HG02970 (cell line): ENCODE data around the gene ARHGEF9.
"Not testable (repeated sequence)": the region's sequence is repeated elsewhere in the genome, so short reads cannot be mapped to it uniquely, and the experiment has no call there.

Experiments used
- ATAC-seq: cut with Tn5 transposase; IDR thresholded peaks from one replicate; pipeline ENCODE4 v1.9.1; 2021; ENCODE audit warnings: mild to moderate bottlenecking, moderate library complexity, moderate number of reproducible peaks; ENCODE audit not compliant: unreplicated experiment, low FRiP score

Gene ARHGEF9

GRCh38 chrX:63784902-63785707, at the start of gene ARHGEF9:
Gene ARHGEF9 (minus strand): TSS chrX:63785214. CDS start chrX:63785145, 69 bp downstream.
- no peak for ATAC-seq

DNA sequence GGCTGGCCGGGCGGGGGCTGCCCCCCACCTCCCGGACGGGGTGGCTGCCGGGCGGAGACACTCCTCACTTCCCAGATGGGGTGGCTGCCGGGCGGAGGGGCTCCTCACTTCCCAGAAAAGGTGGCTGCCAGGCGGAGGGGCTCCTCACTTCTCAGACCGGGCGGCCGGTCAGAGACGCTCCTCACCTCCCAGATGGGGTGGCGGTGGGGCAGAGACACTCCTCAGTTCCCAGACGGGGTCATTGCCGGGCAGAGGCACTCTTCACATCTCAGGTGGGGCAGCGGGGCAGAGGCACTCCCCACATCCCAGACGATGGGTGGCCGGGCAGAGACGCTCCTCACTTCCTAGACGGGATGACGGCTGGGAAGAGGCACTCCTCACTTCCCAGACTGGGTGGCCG, 40.4 kb upstream of the ARHGEF9 start:
- not testable (repeated sequence) for ATAC-seq

GRCh38 chrX:63818156-63818555, 33.1 kb upstream of the ARHGEF9 start:
- no peak for ATAC-seq

- no peak for ATAC-seq
Observed at GRCh38 chrX:63817696-63818095, 32.7 kb upstream of the ARHGEF9 start.

DNA sequence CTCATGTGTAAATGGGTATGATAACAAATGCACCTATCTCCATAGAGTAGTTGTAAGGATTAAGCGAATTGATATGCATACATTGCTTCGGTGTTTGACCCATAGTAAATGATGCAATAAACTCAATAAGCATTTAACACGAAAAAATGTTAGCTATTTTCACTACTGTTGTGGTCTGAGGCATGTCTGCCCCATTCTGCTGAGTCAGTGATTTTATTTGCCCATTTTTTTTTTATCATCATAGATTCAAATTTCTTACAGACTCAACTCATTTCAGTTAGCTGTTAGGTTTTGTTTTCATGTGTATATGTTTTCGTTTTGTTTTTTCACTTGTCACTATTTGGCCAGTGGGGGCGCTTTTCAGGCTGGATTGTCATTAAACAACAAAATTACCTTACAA, 27.8 kb upstream of the ARHGEF9 start:
- ATAC-seq, result no peak

DNA sequence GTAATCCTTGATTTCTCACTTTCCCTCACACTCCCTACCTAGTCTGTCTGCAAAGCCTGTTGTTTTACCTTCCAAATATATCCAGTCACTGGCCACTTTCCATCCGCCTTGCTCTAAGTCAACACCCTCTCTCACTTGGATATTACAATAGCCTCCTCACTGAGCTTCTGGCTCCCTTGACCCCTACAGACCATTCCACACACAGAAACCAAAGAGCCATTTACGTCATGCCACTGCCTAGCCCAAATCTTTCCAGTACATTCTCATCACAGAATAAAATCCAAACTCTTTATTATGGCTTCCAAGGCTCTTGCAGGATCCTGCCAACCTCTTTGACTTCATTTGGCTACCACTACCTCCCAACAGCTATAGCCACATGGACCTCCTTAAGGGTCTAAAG, 25.7 kb upstream of the ARHGEF9 start:
- ATAC-seq, result no peak

- ATAC-seq, result no peak
Observed at GRCh38 chrX:63809173-63809572, 24.2 kb upstream of the ARHGEF9 start.

DNA sequence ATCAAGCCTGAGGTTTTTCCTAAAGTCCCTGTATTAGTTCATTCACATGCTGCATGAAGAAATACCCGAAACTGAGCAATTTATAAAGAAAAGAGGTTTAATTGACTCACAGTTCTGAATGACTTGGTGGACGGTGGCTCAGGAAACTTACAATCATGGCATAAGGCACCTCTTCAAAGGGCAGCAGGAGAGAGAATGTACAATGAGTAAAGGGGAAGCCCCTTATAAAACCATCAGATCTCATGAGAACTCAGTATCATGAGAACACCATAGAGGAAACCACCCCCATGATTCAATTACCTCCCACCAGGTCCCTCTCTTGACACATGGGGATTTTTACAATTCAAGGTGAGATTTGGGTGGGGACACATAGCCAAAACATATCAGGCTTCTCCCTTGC, 10.4 kb upstream of the ARHGEF9 start:
- ATAC-seq, result not testable (repeated sequence)

DNA sequence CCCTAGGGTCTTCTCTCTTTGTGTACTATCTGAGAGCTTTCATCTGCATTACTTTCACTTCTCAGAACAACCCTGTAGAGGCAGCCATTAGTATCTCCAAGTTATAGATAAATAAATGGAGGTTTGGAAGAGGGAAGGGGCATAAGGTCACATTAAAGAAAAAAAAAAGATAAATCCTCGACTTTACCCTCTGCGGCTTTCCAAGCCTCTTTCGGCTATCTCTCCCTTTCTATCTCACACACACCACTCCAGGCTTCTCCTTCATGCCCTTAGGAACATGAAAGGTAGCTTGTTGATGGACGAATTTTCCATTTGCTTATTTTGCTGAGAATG, 660 bp upstream of the ARHGEF9 start:
- ATAC-seq, result no peak

DNA sequence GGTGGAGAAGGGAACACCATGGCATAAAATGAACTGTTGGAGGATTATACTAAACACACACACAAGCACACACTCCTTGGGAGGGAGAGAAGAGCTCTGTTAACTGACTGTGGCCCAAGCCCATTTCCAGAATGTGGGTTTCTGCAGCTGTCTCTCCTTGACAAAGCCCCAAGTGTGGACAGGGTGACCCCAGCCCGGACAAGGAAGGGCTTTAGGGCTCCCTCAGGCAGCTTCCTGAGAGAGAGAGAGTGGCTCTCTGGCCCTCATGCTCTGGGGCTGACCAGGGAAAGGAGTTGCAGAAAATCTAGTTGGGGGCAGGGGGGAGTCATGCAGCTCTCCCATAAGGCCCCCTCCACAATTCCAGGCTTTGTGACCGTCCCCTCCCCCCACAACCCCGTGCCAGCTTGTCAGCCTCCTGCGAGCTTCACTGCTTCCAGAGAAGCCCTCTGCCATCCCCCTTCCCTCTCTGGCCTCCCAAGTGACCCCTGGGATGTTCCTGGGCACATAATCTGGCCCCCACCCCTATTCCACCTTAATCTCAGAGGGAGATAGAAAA, 590 bp downstream of the ARHGEF9 start:
- no peak for ATAC-seq

DNA sequence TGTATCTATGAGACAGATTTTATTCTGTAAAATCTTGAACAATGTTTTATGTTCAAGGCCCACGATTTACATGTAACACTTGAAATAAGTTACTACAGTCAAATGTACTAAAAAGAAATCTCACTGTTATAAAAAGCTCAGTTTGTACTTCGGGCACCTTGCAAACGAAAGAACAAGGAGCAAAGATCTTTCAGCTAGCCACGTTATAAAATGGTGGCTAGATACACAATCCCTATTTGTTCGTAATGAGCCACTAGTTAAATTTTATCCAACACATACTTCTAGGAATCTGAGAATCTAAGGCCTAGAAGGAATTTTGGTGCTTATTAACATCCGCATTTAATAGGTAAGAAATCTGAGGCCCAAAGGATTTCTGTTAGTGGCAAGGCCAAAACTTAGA, 2.5 kb downstream of the ARHGEF9 start:
- ATAC-seq, result no peak

- ATAC-seq, result no peak
Observed at GRCh38 chrX:63768760-63769159, 16.3 kb downstream of the ARHGEF9 start.

DNA sequence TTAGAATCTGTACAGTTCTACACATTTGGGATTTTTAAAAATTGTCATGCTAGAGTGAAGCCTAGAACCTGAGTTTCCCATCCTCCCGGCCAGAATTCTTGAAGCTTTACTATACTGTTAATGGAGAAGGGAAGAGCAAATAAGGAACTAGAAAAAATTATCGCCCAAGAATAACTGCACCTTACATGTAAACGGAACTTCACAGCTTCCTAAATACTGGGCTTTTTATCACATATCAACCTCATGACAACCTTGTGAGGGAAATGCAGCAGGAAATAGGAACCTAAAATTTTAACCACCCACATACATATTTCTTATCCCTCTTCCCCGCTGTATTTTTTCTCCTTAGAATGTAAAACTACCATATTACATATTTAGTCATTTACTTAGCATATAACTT, 19.3 kb downstream of the ARHGEF9 start:
- ATAC-seq, result no peak

- ATAC-seq, result no peak
Observed at GRCh38 chrX:63764946-63765345, 20.1 kb downstream of the ARHGEF9 start.

- ATAC-seq, result peak; percentile 69
Observed at GRCh38 chrX:63761639-63762038, 23.4 kb downstream of the ARHGEF9 start.

- no peak for ATAC-seq
Observed at GRCh38 chrX:63758011-63758410, 27.0 kb downstream of the ARHGEF9 start.

DNA sequence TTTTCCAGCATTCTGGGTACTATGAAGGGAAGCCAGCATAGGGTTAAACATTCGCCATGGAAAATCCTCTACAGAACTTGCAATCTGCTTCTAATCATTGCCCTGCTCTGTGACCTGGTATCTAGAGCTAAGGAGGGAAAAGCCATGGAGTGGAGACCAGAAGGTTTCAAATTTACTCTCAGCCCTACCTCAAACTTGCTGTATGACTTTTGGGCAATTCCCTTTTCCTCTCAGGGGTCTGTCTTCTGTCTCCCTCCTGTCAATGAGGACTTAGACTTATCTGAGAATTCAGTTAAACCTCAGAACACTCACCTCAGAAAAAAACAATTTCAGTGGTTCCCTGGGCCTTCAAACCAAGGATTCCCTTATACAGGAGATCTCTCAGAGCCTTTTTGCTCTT, 29.1 kb downstream of the ARHGEF9 start:
- no peak for ATAC-seq

DNA sequence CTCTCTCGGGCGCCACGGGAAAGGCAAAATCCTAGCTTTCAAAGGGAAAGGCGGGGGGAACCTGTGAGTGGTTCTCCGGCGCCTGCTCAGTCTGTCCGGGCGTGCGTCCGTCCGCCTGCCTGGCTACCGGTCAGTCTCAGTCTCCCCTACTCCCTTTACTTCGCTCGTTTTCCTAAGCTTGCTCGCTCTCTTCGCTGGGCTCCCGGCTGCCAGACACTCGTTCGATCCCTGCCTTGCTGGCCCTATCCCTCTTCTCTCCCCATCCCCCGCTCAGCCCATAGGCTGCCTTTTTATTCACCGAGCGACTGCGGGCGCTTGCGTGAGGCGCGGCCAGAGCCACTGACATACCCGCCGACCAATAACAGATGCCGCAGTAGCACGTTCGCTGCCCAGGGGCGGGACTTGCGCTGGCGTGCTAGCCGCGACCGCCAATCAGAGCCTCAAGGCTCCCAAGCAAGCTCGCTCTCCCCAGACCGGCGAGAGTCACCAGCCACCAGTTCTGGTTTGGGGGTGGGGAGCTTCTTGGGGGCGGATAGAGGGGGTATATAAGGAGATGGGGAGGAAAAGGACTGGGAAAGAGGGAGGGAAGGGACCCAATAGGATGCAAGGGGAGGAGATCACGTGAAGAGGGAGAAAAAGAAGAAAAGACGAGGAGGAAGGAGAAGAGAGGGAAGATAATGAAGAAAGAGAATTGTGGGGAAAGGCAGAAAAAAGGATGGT, 30.0 kb downstream of the ARHGEF9 start:
- ATAC-seq, result peak; percentile 97

DNA sequence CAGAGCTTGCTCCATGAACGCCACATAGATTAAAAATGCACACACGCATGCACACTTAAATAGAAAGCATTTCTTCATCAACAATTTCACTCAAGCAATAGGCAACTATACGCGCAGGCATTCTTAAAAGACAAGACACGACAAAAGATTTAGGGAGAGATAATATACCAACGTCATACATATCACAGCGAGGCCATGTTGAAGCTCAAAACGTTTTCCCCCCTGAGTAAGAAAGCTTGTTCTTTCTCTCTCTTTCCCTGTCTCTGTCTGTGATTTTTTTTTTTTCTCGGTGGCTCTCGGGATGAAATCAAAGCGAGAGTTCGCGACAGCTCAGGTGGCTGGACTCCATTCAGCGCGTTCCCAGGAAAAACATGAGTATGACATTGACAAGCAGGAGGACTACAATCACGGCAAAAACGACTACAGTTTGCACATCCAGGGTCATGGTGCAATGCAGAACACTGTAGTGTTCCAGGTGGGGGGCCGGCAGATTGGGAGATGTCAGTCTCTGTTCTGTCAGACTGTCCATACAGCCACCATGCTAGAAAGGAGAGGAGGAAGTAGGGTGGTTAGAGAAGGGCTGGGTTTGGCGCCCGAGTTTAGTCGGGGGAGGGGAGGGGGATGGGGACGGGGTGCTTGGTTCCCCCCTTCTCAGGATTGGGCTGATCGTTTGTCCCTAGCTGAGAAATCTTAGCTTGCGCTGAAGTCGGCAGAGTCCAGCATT, 30.7 kb downstream of the ARHGEF9 start:
- peak; percentile 26 for ATAC-seq

DNA sequence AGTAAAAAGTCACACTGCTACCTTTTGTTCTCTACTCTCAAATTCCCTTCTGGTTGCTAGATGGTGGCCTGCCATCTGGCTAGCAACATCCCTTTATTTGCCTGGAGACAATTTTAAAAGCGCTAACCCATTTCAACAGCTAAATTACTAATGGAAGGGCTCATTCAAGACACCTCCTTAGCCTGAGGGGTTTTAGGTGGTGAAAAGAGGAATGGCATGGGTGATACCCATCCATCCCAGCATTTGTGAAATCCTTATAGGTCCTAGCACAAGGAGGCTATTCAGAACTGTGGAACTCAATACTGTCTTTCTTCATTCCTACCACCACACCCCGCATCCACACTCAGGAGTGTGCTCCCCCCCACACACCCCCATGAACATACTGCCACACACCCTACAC, 33.5 kb downstream of the ARHGEF9 start:
- no peak for ATAC-seq

DNA sequence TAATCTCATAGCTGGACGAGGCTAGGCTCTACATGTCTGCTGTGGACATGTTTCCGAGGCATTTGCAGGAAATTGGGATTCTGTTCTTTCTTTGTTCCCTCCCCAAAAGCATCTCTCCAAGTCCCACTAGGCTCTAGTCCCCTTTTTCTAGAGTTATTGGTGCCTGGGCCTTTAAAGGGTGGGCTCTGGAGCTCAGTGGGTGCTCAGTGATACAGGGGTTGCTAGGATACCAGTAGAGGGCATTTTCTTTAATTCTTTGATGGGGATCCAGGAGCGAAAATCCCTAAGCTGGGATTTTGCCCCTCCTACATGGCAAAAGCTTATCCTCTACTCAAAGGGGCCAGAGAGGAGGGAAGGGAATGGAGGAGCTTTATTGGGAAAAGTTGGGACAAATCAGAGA, 34.2 kb downstream of the ARHGEF9 start:
- no peak for ATAC-seq
